G401.6 (cell line): ENCODE data around the gene PWWP2B.

ENCODE experiments used
- FAIRE-seq: peaks from 2 replicates; lab custom pipeline; 2012; peaks lifted over from hg19 to GRCh38; lab: Jason Lieb, UNC

Gene PWWP2B

DNA sequence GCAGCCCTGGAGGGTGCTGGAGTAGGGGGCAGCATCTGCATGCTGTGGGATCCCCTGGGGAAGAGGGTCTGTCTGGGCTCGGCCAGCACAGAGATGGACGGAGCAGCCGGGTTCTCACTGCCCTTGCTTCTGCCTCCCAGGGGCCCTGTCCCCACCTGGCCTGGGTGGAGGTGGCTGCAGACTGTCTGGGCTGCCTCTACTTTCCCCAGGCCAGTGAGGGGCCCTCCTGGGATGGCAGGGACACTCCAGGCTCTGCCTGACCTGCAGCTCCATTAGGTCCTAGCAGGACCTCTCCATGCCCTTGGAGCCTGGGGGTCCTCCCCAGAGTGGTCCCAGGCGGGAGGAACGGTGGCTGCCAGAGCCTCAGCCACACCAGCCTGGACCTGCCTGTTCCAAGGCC is 63.7 kb downstream of the PWWP2B start:
- FAIRE-seq: no peak

- no peak for FAIRE-seq
Measured at GRCh38 chr10:132461103-132461682, 64.2 kb downstream of the PWWP2B start.

GRCh38 chr10:132461683-132462231 is 64.8 kb downstream of the PWWP2B start:
- FAIRE-seq: no peak

GRCh38 chr10:132462463-132463332 is 65.7 kb downstream of the PWWP2B start:
- FAIRE-seq: no peak

GRCh38 chr10:132463333-132464255 is 66.6 kb downstream of the PWWP2B start:
- FAIRE-seq: no peak

DNA sequence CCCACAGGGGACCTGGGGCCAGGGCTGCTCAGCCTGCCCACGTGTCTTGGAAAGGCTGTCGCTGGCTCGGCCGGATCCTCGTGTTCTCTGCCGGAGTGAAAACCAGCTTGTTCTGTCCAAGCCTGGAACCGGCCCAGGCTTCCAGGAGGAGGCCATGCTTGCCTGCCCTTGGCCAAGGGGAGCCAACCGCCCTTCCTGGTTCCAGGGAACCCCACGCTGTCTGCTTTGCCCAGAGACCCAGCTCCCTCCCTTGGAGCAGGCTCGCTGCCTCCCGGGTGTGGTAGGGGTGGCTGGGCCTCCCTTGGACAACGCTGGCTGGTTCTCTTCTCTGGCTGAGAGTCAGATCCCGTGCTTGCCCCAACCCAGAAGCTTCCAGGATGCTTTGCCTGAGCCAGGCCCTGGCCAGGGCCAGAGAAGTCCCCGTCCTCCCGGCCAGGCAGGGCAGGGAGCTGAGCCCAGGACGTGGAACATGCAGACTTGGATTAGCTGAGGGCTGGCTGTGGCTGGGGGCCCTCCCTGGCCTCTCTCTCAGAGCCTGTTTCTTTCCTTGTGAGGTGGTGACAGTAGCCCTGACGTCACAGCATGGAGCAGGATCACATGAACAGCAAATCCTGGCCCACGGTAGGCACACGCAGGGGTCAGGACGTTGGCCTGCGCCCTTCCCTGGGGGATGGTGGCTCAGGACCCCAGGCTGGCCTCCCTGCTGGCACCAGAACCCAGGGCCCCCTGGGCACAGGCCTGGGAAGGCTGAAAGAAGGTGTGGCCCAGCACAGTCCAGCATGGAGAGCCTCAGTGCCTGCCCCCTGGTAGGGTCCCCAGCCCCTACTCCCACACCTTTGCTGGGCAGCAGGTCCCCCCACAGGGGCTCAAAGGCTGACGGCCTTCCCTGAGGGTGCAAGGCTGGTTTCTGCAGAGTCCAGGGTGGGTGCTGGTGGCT is 67.5 kb downstream of the PWWP2B start:
- FAIRE-seq: no peak

DNA sequence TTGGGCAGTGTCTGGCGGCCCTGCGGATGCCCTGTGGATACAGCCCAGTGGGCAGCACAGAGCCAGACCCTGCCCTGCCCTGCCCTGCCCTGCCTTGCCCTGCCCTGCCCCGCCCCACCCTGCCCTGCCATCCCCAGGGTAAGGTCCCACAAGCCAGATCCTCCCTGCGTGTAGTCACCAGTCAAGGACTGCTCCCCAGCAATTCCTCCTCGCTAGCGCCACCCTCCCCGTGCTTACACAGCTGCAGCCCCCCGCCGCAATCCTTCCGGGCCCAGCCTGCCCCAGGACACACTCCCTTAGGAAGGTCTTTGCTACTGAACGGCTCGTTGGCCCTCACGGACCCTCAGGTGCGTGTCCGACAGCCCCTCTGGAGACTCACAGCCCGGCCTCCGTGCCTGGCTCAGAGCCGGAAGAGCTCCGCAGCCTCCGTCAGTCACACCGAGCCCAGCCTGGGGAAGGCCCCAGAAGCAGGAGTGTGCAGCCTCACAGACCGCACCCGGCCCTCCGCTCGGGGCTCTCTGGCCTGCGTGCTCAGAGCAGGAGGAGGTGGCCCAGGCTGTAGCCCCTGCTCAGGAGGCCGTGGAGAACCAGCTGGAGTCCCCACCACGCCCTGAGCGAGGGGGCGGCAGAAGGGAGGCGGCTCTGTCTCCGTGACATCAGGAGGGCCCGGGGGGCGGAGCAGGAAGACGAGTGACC is 68.3 kb downstream of the PWWP2B start:
- no peak for FAIRE-seq

DNA sequence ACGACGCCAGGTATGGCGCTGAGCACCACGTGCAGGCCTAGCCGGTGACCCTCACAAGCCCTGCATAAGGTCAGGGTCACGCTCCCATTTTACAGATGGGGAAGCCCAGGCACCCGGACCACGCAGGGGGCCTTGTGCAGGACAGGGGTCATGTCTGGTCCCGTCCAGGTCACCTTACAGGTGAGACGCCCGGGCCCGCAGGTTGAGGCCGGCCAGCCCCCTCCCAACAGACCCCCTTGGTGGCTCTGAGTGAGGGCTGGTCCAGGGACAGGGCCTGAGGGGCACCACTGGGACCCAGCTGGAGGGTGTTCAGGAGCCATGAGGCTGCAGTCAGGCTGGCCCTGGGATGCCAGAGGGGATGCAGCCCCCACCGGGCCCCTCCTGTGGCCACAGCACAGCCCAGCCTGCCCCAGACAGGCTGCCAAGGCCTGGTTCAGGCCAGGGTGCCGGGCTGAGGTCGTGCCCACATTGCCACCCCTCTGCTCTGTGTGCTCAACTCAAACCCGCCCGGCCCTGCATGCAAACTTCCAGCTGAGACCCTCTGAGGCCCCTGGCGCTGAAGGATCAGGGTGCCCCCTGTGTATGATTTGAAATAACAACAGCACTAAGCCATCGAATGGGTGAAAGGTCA is 69.0 kb downstream of the PWWP2B start:
- no peak for FAIRE-seq

- FAIRE-seq: no peak
Measured at GRCh38 chr10:132466520-132467463, 69.8 kb downstream of the PWWP2B start.
